Activated CD4-positive, alpha-beta T cell treated with anti-CD3 and anti-CD28 coated beads, Interleukin-2, amount 50 U/mL, for 16 hours (primary cell): ENCODE measurements around the gene APMAP.

Experiments used
- DNase-seq: peaks from one replicate; pipeline ENCODE4 v3.0.0-alpha.2; 2020

APMAP gene

DNA sequence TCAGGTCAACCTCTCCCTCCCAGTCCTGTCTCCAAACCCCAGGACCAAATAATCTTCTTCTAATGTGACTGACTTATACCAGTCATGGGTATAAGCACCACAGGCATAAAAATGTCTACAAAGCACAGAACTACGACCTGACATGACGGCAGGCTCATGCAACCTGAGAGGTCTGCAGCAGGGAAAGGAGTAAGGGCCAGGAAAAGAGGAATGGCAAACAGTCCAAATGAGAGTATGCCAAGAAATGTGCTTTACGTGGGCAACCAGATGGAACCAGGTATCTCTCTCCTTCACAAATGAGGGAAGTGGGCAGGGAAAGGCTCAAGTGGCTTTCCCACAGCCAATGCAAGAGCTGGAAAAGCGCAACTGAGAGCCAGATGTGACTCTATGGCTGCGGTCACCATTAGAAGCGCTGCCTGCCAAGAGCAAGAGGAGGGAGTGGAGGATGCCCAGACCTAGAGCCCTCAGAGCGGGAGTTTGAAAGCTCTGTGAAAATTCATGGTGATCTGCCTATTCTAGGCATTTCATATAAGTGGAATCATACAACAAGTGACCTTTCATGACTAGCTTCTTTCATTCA, 6.0 kb downstream of the APMAP start:
- DNase-seq, result no peak

DNA sequence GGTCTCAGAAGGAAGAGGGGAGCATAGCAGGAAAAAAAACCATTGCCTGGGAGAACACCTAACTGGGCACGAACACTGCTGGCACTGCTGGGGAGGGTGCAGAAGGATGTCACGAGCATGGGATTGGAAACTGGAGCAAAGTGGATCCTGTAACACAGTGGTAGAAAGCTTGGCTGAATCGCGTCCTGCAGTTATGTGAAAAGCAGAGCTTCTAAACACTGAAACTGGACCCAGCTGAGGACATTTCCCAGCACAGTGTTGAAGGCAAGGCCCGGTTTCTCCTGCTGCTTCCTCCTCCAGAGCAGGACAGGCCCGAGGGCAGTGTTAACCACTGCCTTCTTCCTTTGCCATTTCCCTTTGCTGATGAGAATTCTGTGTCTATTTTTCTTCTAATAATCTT, 6.7 kb downstream of the APMAP start:
- DNase-seq, result no peak

DNA sequence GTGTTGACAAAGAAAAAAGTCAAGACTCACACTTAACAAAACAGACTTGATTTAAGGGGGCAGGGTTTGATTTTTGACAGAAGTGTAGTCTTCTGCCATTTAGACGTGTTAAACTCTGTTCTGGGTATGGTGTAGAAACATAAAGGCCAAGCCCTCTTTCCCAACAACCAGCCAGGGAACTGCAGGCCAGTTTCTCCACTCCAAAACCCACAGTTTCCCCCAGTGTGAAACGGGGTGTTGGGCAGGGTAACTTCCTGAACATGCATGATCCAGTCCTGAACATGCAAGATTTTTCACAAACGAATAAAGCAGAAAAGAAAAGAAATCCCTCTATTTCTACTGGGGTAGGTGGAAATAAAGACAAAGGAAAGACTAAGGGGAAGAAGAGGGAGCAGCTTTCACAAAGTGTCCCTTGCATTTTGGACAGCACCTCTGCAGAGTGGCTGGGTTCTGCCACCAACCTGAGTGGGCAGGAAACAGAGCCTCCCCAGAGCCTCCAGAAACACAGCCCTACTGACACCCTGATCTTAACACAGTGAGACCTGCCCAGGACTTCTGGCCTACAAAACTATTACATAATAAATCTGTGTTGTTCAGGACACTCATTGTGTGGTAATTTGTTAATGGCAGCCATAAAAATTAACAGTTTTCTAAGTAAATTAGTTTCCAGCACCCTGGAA, 7.5 kb downstream of the APMAP start:
- no peak for DNase-seq

DNA sequence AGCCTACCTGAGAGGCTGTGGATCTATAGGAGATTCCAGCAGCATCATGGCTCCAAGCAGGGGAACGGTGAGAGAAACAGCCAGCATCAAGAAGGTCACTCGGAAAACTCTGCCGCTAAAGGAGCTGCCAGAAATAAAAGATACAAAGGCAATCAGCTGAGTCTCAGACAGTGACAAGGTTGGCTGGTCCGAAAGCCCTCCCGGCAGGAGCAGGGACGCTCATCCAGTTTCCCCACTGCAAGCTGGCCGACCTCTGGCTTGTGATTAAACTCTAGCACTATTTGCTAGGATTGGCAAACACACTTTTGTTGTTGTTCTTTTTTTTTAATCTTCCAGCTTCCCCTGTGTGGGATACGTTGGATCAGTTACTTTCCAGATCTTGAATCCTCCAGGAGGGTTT, 8.7 kb downstream of the APMAP start:
- no peak for DNase-seq

DNA sequence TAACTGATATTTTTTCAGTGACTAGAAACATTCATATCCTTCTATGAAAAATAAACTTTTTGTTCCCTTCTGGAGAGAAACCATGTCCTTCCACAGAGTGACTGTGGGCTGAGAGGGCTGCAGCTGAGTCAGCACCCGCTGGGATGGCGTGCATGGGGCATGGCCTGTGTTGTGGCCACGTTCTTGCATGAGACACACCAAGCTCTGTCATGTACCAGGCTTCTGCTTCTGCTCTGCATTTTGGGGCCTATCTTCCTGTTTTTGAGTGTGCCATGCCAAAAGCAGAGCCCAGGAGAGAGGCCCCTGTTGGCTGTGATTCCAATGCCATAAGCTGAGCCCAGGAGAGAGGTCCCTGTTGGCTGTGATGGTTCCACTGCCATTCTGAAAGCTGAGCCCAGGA, 10.8 kb downstream of the APMAP start:
- DNase-seq, result no peak

DNA sequence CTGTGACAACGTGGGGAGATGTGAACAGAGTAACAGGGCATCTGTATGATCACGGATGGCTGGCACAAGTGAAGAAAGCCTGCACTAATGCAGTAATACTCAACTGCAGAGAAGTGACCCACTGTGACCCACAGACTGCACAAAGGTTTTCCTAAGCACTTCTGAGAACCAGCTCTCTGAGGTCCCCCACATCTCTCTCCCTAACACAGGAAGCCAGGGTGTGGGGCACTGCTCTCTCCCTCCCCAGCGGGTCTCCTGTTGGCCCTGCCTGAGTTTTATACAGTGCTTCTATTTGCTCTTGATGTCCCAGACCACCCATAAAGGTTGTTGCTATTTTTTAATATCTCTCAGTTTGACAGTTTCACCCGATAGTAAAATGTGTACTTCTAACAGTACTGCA, 11.3 kb downstream of the APMAP start:
- no peak for DNase-seq

DNA sequence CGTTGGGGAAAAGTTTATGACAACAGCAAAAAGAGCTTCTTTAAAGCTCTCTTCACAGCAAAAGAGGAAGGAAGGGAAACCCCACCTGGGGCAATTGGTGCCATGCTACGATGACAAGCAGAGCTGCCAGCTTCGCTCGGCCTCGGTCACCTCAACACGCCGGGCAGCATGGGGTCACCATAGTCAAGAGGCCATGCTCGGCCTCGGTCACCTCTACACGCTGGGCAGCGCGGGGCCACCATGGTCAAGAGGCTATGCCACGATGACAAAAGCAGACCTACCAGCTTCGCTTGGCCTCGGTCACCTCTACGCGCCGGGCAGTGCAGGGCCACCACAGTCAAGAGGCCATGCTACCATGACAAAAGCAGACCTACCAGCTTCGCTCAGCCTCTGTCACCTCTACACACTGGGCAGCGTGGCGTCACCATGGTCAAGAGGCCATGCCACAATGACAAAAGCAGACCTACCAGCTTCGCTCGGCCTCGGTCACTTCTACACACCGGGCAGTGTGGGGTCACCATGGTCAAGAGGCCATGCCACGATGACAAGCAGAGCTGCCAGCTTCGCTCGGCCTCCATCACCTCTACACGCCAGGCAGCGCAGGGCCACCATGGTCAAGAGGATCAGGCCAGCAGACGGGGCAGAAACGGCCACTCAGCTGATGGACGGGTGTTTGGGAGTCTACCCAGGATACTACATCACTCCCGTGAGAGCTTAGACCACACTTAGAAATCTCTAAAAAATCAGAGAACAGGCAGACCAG, 12.1 kb downstream of the APMAP start:
- DNase-seq, result no peak

DNA sequence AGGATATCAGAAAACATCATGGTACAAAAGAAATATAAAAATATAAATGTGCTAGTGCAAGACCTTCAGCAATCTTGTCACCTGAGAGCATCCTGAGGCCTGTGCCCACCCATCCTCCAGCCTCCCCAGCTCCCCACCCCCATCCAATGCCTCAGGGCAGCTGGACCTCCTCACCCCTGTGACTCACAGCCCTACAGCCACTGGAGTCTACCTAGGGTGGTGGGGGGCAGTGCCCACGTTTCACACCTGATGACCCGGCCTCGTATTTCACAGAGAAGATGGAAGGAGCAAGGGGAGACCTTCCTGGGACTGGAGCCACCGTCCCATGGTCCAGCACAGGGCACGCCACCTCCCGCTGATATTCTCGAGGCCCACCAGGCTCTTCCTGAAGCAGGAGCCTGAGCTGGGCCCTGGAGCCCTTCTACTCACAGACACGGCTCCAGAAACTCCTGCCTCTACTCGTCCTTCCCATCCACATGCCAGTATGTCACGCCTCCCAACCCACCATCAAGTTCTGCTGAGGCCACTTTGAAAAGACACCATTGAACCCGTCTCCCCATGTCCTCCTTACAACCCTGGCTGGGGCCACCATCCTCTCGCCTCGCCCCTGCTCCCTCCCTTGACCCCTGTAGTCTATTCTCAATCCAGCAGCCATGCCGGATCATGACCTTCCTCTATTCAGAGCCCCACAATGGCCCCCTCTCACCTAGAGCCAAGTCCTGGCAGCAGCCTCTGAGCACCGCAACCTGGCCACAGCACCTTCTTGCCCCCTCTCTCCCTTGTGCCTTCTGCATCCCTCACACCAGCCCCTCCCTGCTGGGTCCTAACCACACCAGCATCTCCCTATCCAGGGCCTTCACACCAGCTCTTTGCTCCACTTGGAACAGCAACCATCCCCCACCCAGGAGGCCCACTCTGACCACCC, 13.3 kb downstream of the APMAP start:
- DNase-seq, result no peak

DNA sequence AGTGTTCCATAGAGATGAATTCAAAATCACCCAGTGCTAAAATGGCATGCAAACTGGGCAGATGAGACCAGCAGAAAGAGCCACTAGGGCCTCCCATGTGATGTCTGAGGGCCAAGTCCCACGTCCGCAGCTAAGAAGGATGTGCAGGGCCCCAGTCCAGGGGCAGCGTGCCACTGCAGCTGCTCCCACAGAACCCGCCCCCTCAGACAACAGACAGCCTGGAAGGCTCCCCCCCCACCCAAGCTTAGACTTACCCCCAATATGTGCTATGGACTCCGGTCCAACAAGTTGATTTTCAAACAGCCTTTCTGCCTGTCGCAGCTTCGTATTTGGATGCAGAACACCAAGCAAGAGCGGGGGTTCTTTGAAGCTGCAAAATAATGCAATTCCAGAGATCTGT, 14.0 kb downstream of the APMAP start:
- no peak for DNase-seq

DNA sequence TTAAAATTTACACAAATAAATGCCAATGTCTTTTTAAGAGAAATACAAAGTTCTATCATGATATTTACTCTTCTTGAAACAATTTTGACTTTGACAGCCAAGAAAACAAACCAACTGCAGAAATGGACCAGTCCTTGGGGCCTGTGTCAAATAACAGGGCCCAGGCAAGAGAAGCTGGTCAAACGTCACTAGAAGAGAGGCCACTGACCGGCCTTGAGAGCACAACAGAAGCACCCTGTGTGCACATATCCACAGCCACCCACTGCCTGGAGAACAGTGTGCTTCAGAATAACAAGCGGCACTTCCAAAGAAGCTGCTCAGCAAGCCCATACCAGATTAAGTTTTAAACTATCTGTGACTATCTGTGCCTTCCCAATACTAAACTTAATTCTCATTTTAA, 14.8 kb downstream of the APMAP start:
- DNase-seq, result no peak

DNA sequence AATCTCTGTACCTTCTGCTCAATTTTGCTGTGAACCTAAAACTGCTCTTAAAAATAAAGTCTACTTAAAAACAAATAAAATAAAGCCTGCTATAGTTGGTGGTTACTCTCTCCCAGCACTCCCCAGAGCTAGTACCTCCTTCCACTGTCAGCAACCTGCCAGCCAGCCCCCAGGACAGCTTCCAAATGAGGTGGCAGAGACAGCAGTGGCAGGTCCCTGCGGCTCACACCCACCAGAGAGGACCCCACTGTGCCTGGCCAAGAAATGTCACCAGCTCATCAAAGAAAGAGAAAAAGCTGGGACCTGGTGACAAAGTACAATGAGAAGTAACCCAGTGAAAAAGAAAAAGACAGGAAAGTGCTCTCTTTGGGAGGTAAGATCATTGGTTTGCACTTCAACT, 15.2 kb downstream of the APMAP start:
- DNase-seq, result no peak

DNA sequence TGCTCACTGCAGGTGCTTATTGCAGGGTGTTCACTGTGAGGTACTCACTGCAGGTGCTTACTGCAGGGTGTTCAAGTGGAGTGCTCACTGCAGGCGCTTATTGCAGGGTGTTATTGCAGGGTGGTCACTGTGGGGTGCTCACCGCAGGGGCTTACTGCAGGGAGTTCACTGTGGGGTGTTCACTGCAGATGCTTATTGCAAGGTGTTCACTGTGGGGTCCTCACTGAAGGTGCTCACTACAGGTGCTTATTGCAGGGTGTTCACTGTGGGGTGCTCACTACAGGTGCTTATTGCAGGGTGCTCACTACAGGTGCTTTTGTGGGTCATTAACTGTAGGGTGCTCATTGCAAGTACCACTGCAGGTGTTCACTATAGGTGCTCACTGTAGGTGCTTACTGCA, 20.2 kb downstream of the APMAP start:
- DNase-seq, result no peak

DNA sequence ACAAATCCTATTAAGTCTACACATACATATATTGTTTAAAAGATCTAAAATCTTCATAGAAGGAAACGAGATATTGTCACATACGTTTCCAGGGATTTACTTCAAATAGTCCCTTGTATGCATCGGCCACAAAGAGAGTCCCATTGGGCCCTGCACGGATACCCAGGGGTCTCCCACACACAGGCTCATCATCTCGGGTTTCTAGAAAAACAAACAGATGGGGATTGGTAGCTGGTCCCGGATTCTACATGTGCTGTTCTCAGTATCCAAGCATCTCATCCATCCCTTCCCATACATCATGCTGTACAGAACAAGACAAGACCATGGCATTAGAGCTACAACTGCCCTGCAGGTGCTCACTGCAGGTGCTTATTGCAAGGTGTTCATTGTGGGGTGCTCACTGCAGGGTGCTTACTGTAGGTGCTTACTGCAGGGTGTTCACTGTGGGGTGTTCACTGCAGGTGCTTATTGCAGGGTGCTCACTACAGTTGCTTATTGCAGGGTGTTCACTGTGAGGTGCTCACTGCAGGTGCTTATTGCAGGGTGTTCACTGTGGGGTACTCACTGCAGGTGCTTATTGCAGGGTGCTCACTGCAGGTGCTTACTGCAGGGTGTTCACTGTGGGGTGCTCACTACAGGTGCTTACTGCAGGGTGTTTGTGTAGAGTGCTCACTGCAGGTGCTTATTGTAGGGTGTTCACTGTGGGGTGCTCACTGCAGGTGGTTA, 21.0 kb downstream of the APMAP start:
- DNase-seq, result no peak

DNA sequence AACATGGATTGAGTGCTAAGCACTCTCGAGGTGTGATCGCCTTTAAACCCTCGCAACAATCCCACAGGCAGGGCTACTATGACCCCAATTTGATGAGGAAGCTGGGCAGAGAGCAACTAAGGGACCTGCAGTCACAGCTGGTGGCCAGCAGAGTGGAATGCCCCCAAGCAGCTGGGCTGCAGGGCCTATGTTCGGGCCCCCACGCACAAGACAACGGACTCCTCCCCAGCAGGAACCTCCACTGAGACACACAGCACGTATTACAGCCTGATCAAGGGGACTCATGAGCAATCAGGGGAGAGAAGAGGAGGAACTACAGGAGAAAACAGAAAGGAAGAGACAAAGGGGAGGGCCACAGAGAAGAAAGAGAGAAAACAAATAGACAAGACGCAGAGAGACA, 21.8 kb downstream of the APMAP start:
- no peak for DNase-seq

DNA sequence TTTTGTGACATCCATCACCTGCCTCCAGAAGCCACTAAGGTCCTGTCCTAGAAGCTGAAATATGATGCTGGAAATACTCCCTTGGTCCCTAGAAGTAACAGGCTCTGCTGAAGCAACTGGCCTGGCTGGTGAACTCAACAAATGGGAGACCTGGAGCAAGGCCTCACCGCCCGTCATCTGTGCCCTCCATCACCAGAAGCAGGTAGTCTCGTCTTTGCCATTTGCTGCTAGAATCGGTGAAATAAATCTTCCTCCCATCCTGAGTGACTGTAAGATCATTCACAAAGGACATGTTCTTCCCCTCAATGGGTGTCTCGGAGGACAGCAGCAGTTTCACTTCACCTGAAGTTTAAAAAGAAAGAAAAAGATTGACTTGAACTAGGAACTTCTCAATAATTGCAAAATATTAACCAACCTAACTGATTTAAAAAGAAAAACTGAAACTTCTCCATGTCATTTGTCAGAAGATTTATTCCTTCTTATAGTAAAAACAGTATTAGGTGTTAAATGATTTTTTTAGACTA, 22.5 kb downstream of the APMAP start:
- DNase-seq, result no peak

DNA sequence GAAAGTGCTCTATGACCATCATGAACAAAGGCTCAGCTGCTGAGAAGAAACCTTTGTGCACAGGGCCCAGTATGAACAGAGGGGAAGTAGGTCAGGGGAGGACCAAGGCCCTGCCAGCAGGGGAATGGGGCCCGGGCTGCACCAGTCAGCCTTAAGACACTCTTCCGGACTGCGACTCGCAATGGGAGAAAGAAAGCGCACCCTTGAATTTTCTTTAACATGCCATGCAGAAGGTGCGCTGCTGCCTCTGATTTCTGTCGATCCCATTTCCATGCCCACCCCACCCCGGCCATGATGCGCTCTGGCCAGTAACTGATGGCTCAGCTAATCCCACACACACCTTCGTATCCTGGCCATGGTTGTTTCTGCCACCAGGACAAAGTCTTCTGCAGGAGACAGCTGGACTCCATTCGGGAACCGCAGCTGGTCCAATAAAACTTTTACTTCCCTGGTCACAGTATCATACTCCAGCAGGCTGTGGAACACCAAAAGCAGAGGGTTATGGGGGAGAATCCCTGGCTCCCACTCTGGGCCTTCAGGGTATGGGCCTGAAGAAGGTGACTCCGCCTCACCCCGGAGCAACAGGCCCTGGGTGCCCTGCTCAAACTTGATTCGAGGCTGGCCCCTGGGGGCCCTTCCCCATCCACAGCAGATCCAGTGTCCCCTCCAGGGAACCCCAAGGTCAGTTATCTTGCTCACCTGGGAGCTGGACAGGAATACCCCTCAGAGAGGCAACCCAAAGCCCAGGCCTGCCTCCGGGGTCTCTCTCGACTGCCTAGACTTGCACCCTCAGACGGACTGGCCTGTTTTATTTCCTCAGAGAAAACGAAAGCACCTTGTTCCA, 23.1 kb downstream of the APMAP start:
- no peak for DNase-seq

DNA sequence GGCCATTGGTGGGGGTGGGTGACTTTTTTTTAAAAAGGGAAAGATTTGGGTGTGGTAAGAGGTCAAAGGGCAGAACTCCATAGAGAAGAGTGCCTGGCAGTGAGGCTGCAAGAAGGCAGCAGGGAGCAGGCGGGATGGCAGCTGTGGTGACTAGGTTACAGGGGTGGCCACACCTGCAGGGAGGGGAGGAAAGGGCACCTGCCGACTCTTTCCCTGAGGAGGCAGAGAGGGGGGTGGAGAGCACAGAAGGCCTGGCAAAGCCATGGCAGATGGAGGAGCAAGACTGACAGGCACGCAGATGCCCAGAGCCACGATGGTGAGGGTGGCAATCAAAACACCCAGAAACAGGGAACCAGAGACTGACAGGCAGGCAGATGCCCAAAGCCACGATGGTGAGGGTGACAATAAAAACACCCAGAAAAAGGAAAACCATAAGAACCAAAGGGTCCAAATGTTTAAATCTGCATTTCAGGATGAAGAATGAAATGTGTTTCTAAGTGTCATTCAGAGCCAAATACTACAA, 24.2 kb downstream of the APMAP start:
- DNase-seq, result no peak

DNA sequence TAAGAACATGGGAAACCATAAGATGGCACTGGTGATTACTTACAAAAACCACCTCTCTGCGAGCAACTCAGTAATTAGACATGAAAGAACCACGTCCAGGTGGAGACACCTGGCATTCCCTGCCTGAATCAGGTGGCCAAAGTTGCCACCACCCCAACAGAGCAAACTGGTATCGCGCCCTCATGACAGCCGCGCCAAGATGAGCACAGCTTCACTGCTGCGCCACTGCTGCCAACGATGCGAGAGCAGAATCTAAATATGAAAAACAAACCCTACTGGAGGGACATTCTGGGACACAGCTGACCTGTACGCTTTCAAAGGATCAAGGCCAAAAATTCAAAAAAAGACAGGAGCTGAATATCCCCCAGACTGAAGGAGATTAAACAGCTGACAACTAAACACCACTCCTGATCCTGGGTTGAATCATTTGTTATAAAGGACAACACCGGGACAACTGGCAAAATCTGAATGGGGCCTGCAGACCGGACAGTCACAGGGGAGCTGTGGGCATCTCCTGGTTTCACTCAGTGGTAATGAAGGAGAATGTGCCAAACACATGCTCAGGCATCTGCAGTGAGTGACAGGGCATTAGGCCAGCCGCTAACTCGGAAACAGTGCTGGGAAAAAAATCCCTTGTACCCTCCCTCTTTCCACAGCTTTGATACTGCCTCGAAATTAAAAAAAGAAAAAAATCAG, 26.1 kb downstream of the APMAP start:
- DNase-seq, result no peak

DNA sequence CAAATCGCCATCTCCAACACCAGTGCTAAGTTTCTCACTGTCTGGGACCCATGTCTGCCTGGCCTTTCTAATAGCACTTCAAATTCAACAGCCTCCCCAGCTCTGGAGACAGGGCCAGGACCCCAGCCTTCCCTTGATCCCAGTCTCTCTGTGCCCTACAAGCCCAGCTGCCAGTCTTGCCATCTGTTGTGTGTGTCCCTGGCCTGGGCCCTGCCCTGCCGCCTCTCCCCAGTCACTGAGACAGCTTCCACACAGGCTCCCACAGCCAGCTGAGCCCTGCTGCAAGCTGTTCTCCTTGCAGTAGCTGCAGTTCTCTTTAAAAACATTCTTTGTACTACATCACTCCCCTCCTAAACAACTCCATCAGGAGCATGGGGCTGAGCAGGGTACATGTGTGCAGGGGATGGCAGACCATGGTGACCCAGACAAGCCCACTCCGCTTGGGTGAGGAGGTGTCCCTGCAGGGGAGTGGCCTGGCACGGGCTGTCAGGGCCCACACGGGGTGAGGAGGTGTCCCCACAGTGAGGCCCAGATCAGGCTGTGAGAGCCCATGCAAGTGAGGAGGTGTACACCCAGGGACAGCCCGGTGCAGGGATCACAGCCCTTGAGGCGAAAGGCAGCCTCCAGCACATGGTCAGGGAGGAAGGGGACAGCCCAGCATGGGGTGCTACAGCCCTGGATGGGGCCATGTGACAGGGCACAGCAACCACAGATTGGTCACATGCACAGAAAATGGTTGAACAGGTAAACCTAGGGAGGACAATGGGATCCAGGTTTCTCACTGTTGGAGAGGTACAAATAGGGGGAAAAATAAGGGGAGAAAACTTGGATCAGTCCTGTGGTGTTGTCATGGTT, 27.3 kb downstream of the APMAP start:
- no peak for DNase-seq

DNA sequence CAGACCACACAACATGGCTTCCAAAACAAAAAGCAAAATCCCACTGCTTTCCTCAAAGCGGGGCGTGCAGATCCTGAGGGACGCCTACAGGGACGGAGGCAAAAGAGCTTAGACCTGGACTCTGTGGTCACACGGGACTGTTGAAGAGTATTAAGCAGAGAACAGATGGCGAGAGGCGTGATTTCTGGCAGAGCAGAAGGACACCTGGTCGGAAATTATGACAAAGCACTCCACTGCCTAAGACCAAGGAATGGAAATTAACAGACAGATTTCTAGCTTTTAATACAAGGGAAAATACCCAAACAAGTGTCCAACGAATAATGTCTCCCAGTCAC, 28.1 kb downstream of the APMAP start:
- DNase-seq, result no peak
